Right kidney (tissue), 1 donor: ENCODE data around the gene BCORL1.

Experiments
- DNase-seq: peaks from one replicate; pipeline ENCODE4 v3.0.0-alpha.2; 2016

Gene BCORL1

DNA sequence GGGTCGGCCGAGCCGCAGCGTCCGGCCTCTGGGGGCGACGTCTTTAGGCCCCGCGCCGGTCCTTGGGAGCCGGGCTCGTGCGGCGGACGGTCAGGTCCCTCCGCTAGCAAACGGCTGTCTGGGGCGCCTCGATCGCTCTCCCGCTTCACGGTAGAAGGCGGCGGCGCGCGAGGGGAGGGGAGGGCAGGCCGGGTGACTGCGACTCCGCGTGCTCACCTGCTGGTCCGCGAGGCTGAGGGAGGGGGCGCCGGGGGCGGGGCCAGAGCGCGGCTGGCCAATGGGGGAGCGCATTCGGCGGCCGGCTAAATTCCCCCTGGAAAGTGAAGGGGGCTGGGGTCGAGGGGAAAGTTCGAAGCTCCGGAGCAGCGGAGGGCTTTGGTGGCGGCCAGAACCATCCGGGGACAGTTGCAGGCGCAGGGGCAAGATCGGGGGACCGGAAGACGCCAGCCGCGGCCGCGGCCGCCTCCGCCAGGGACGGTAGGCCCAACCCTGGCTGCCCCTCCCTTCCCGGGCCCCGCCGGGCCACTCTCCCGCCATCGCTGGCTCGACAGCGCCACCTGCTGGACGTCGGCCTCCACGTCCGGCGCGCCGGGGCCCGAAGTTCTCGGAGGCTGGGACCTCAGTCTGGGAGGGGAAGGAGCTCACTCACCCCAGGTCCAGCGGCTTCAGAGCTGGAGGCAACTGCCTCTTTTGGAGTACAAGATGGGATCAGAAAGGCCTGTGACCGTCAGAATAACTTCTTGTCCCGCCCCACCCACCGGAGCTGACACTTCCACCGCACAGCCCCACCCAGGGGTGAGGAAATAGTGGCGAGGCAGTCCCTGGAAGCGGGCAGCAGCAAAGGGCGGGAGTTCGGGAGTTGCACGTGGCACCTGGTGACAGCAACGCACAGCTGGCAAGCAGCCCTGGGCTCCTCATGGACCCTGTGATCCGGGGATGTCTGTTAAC, 78.0 kb downstream of the BCORL1 start:
- peak; percentile 84 for DNase-seq

DNA sequence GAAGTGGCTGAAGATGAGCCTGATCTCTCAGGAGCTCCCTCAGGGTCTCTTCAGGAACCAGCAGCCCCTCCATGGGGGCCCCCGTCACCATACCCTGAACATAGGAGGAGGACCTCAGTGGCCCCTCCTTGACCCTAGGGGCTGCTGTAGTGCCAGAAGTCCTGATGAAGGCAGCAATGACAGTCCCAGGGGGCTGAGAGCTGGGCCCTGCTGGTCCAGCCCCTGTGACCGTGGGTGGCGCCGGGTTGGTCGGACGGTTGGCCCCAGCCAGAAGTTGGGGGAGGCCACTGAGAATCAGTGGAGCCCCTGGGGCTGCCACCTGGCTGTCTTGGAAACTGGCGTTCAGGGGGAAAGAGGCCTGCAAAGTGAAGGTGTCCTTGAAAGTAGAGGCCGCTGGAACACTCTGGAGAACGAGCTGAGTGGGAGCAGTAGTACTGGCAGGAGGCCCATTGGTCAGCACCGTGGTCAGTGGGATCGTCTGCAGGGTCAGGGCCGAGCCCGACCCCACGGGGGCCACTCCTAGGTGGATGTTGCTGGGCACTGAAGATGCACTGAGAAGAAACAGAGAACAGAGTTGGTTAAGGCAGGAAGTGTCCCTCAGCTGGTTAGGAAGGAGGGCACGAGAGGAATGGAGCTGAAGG, 84.7 kb downstream of the BCORL1 start:
- DNase-seq: no peak

DNA sequence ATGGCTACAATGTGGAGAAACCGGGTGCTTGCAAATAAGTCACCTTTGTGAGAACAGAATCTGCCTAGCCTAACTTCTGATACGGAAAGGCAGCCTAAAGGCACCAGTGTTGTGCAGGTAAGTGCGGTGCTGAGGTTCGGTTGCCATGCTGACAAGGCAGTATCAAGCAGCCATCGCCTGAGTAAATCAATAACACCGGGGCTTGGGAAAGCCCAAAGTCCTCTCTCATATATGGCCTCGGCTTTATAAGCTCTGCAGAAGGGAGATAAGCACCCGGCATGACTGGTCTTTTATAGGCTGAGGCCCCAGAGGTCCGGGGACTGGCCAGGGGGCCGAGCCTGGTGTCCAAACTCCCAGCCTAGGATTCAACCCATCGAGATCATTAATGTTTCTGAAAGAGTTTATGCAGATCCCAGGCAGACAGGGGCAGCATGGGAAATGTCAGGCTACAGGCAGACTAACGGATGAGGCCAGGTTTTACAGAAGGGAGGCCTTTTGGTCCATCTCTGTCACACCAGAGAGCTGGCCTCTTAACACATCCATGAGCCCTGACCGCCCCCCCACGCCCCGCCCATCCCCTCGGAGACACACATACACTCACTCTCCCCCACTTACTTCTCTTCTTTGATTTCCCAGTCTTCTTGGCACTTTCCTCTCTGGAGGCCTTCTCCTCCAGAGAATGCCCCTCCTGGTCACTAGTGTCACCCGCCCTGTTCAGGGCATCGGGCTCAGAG, 89.3 kb downstream of the BCORL1 start:
- no peak for DNase-seq

GRCh38 chrX:130072345-130072740, 89.9 kb downstream of the BCORL1 start:
- no peak for DNase-seq

- DNase-seq: no peak
These were observed 93.3 kb downstream of the BCORL1 start for GRCh38 chrX:130075777-130076176.

- no peak for DNase-seq
These were observed 97.5 kb downstream of the BCORL1 start for GRCh38 chrX:130079824-130080406.

- DNase-seq: no peak
These were observed 98.4 kb downstream of the BCORL1 start for GRCh38 chrX:130080791-130081367.

DNA sequence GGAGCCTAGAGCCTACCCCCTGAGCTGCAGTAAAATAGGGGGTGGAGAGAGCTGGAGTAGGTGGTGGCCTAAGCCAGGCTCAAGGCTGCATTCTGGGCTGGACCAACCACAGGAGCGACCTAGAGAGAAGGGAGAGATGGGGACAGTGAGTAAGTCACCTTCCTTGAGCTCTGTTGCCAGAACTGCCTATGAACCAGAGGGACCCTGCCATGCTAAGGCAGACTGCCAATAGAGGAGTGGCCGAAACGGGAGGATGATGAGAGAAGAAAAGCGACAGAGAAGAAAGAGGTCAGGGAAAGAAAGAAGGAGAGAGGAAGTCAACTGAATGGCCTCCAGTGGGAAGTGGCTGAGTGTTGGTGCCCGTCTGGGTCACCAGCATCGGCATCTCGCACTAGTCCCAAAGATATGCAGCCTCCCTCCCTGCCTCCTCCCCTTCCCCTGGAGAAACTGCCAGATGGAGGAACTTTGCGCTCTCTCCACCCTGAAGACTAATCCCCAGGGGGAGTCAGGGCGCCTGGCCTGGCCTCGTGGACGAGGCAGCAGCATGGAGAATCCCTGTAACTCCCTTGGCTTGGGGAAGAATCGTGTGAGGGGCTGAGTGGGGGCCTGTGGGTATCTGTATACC, 99.1 kb downstream of the BCORL1 start:
- DNase-seq: no peak

GRCh38 chrX:130082244-130083106, 100.0 kb downstream of the BCORL1 start:
- no peak for DNase-seq

DNA sequence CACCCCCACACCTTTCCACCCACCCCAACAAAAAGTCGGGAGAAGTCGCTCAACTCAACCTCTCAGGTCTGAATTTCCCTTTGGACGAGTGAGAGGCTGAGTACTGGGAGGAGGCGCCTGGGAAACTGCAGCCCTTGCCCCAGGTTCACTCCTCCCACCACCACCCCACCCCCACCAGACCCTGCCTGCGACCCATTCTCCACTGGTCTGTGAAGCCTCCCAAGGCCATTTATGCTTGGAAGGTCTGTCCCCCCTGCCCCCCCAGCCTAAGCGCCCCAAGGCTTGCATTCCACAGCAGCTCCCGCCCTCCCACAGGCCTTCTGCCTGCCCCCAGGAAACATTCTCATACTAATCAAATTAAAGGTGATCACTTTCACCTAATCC, 100.7 kb downstream of the BCORL1 start:
- no peak for DNase-seq

DNA sequence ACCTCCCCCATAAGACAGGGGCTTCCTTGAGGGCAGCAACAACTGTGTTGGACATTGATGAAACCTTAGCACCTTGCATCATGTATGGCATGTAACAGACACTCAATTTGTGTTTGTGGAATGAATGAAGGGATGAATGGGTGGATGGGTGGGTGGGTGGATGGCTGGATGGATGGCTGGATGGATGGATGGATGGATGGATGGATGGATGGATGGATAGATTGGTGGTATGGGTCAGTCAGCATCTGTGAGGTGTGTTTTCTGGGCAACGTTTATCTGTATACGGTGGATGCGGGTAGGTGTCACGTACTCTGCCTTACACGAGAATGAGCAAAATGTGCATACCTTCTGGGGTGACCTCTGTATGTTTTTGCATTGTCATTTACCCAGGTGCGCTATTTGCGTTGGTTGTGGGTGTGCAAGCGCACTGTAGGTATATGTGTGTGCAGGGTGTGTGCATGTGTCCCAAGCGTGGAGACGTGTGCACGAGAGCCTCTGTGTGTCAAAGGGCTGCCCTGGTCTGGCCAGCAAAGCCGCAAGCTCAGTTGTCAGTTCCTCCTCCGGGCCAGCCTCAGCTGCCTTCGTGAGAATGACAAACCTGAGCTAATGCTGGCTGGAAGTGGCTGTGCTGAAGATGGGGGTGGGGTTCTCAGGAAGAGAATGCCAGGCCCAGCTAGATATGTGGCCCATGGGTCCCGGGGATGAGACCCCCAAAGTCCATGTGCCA, 101.4 kb downstream of the BCORL1 start:
- DNase-seq: no peak

- no peak for DNase-seq
These were observed 102.3 kb downstream of the BCORL1 start for GRCh38 chrX:130084631-130085237.

- DNase-seq: no peak
These were observed 103.4 kb downstream of the BCORL1 start for GRCh38 chrX:130085551-130086446.

DNA sequence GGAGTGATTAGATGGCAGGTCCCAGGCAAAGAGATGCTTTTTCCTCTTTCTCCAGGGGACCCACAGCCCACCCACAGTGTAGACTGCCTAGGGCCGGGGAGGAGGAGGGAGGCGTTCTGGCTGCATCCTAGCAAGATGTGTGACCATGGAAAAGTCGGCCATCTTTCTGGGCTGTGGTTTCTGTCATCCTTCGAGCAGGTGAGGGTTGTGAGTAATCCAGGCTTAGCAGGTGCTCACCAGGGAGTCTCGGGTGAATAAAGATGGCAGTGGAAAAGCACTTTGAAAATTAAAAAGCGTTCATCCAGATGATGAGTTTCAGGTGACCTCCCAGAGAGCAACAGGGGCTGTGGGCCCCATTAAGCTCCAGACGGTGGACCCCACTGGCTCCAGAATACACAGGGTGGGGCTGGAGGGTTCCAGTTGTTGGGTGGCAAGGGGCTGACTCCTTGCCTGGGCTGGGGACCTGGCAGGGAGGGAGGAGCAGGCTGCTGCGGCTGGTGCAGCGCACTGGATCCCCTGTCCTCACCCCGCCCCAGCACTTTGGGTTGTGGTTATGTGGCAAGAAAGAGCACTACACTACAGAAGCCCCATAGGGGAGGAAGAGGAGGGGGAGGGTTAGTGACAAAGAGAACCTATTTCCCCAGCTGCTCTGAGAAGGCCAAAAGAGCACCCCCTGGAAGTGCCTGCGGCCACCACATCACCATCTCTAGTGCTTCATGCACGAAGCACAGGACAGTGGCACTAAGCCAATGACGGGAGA, 104.2 kb downstream of the BCORL1 start:
- no peak for DNase-seq

DNA sequence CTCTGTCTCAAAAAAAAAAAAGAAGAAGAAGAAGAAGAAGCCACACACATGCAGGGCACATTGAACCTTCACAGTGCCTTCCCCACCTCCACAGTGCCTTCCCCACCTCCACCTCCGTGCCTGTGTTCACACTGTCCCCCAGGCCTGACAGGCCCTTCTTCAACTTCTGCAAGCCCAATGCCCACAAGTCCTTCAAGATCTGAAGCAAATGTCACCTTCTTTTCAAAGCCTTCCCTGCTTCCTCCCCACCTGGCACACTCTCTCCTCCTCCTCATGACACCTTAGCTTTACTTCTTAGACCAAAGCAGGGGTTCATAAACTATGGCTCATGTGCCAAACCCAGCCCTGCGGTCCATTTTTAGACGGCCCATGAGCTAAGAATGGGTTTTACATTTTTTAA, 107.9 kb downstream of the BCORL1 start:
- DNase-seq: no peak

- no peak for DNase-seq
These were observed 109.6 kb downstream of the BCORL1 start for GRCh38 chrX:130091980-130092522.

GRCh38 chrX:130093271-130093670, 110.8 kb downstream of the BCORL1 start:
- DNase-seq: no peak
